ENCODE data around the gene PLD2. TPM values are rescaled to one million over a fixed set of nuclear protein-coding genes. Genes with fewer than 3 reads are reported as not detected.

Gene PLD2
- total RNA-seq, 1 experiment from 2014 or later, result 24.3 TPM

- ChIA-PET POLR2A (ENCODE audit: unreplicated experiment) (interaction anchor here (0.5 to 0.6 kb wide), 2 partner anchors 43 to 60 kb away, joined by 4 to 8 read pairs; partner anchors contain the start of gene PLD2), CTCF (interaction anchor here (0.9 kb wide), 1 partner anchor 10 kb away, joined by 7 read pairs; no protein-coding TSS in a partner anchor)
- peak overlapping the region; percentile 81 for H3K4me2 ChIP-seq (ENCODE audit: low read length)
- no TSS peak for BruUV-seq (replicated peaks)
- peak overlapping the region; percentile 100 for H3K27ac ChIP-seq (ENCODE audit: low read length)
- peak overlapping the region; percentile 40 for H3K4me3 ChIP-seq (ENCODE audit: low read length)
- H3K9me2 ChIP-seq (replicated peaks; ENCODE audit: low read length), result no peaks in the 10 kb centered on the region
- H3K79me2 ChIP-seq (ENCODE audit: low read length), result peaks cover 73% of the 10 kb centered on the region
- H4K20me1 ChIP-seq (ENCODE audit: low read length), result no peaks in the 10 kb centered on the region
- intact Hi-C loops (cut with micrococcal nuclease), result no loop called here
- H3K9ac ChIP-seq (ENCODE audit: low read length), result peak overlapping the region; percentile 88
- ATAC-seq, result peak; percentile 58
- H3K27me3 ChIP-seq (ENCODE audit: low read length), result no peaks in the 10 kb centered on the region
- no peak overlapping the region for H2AFZ ChIP-seq (ENCODE audit: low read length)
- no peaks in the 10 kb centered on the region for H3K9me3 ChIP-seq (ENCODE audit: low read length)
- H3F3A ChIP-seq (ENCODE audit: low read length, unreplicated experiment), result peaks cover 15% of the 10 kb centered on the region
- H3K4me1 ChIP-seq (ENCODE audit: insufficient read depth, low read length), result peaks cover 59% of the 10 kb centered on the region
- no peaks in the 10 kb centered on the region for H3K36me3 ChIP-seq (ENCODE audit: low read depth, low read length)
- no peak for TF ChIP-seq EZH2 (IDR thresholded peaks at IDR 0.05; ENCODE audit: low read length, unreplicated experiment)
- no peak for TF ChIP-seq CTCF (conservative IDR thresholded peaks at IDR 0.05; ENCODE audit: low read depth, low read length)
- no peak for TF ChIP-seq EZH2phosphoT487 (IDR thresholded peaks at IDR 0.05; ENCODE audit: borderline replicate concordance, low read length)
- peak; percentile 77 for DNase-seq
These were observed 43.3 kb downstream of the PLD2 start for GRCh38 chr17:4850246-4850645.

DNA sequence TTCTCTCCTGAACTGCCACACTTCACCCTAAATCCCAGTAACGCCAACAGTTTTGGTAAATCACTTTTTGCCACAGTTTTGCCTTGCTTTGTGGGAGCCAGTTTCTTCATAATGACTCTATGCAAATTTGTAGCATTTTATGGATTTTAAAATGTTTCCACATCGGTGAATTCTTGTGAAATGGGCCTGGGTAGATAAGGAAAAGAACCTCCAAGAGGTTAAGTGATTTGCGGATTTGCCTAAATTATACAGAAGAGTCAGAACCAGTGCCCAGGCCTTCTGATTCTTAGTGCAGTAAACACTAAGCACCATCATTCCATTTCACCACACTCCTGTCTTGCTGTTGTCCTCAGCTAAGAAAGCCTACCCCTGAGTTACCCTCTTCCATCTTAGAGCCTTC is 44.1 kb downstream of the PLD2 start:
- peak overlapping the region; percentile 100 for H3K27ac ChIP-seq (ENCODE audit: low read length)
- TF ChIP-seq EZH2 (IDR thresholded peaks at IDR 0.05; ENCODE audit: low read length, unreplicated experiment) (no peak), CTCF (conservative IDR thresholded peaks at IDR 0.05; ENCODE audit: low read depth, low read length) (no peak), EZH2phosphoT487 (IDR thresholded peaks at IDR 0.05; ENCODE audit: borderline replicate concordance, low read length) (no peak)
- no peaks in the 10 kb centered on the region for H3K9me3 ChIP-seq (ENCODE audit: low read length)
- intact Hi-C loops (cut with micrococcal nuclease), result no loop called here
- CTCF ChIA-PET, result interaction anchor here (0.9 kb wide), 1 partner anchor 11 kb away, joined by 7 read pairs; no protein-coding TSS in a partner anchor
- H3K27me3 ChIP-seq (ENCODE audit: low read length), result no peaks in the 10 kb centered on the region
- H3F3A ChIP-seq (ENCODE audit: low read length, unreplicated experiment), result peaks cover 15% of the 10 kb centered on the region
- H3K9me2 ChIP-seq (replicated peaks; ENCODE audit: low read length), result no peaks in the 10 kb centered on the region
- peaks cover 59% of the 10 kb centered on the region for H3K4me1 ChIP-seq (ENCODE audit: insufficient read depth, low read length)
- H3K4me2 ChIP-seq (ENCODE audit: low read length), result peak overlapping the region; percentile 81
- H3K9ac ChIP-seq (ENCODE audit: low read length), result peak overlapping the region; percentile 88
- no peak overlapping the region; the same call in 1 of the 2 replicates for H3K4me3 ChIP-seq (ENCODE audit: low read length)
- POLR2A ChIA-PET (ENCODE audit: unreplicated experiment), result no interaction called here
- no peaks in the 10 kb centered on the region for H3K36me3 ChIP-seq (ENCODE audit: low read depth, low read length)
- ATAC-seq, result no peak
- no peak for DNase-seq
- peaks cover 65% of the 10 kb centered on the region for H3K79me2 ChIP-seq (ENCODE audit: low read length)
- H4K20me1 ChIP-seq (ENCODE audit: low read length), result no peaks in the 10 kb centered on the region
- BruUV-seq (replicated peaks), result no TSS peak
- H2AFZ ChIP-seq (ENCODE audit: low read length), result no peak overlapping the region

- no peak overlapping the region for H2AFZ ChIP-seq (ENCODE audit: low read length)
- CTCF ChIA-PET, result interaction anchor here (0.6 to 1.1 kb wide), 2 partner anchors 62 to 80 kb away, joined by 3 read pairs; no protein-coding TSS in a partner anchor
- TF ChIP-seq EZH2phosphoT487 (IDR thresholded peaks at IDR 0.05; ENCODE audit: borderline replicate concordance, low read length), result no peak
- TF ChIP-seq CTCF (conservative IDR thresholded peaks at IDR 0.05; ENCODE audit: low read depth, low read length), result no peak
- no peak for TF ChIP-seq EZH2 (IDR thresholded peaks at IDR 0.05; ENCODE audit: low read length, unreplicated experiment)
- intact Hi-C loops (cut with micrococcal nuclease), result no loop called here
- no peaks in the 10 kb centered on the region for H3K36me3 ChIP-seq (ENCODE audit: low read depth, low read length)
- no peaks in the 10 kb centered on the region for H3K9me3 ChIP-seq (ENCODE audit: low read length)
- H3F3A ChIP-seq (ENCODE audit: low read length, unreplicated experiment), result peaks cover 15% of the 10 kb centered on the region
- ATAC-seq (no peak), DNase-seq (peak; percentile 63)
- peak overlapping the region; percentile 15; the same call in 1 of the 2 replicates for H3K4me3 ChIP-seq (ENCODE audit: low read length)
- no TSS peak for BruUV-seq (replicated peaks)
- H4K20me1 ChIP-seq (ENCODE audit: low read length), result no peaks in the 10 kb centered on the region
- H3K9me2 ChIP-seq (replicated peaks; ENCODE audit: low read length), result no peaks in the 10 kb centered on the region
- H3K79me2 ChIP-seq (ENCODE audit: low read length), result peaks cover 60% of the 10 kb centered on the region
- POLR2A ChIA-PET (ENCODE audit: unreplicated experiment), result no interaction called here
- H3K4me1 ChIP-seq (ENCODE audit: insufficient read depth, low read length), result peaks cover 49% of the 10 kb centered on the region
- no peaks in the 10 kb centered on the region for H3K27me3 ChIP-seq (ENCODE audit: low read length)
- H3K27ac ChIP-seq (ENCODE audit: low read length), result peak overlapping the region; percentile 100
- H3K9ac ChIP-seq (ENCODE audit: low read length), result peak overlapping the region; percentile 70
- peak overlapping the region; percentile 81 for H3K4me2 ChIP-seq (ENCODE audit: low read length)
These were observed 45.7 kb downstream of the PLD2 start for GRCh38 chr17:4852567-4853207.
